Ascending aorta (tissue), 2 donors: ENCODE results near the gene RHCG. TPM values are rescaled to one million over a fixed set of nuclear protein-coding genes. Genes with fewer than 3 reads are reported as not detected.

Source experiments
- DNase-seq, 2 donors: peaks; one replicate each; pipeline ENCODE4 v3.0.0-alpha.2; 2019; ENCODE audit warnings: low spot score in 2 of 2
- H3K27ac ChIP-seq, 2 donors: fragments of 200-600 bp; sonication (generic); one replicate each; pipeline ENCODE4 v1.5.1; 2016 to 2017; ENCODE audit warnings: mild to moderate bottlenecking in 1 of 2
- H3K27me3 ChIP-seq: fragments of 200-600 bp; sonication (generic); one replicate; pipeline ENCODE4 v1.5.1; 2017
- H3K36me3 ChIP-seq, 2 donors: fragments of 200-600 bp; sonication (generic); one replicate each; pipeline ENCODE4 v1.5.1; 2016
- H3K4me1 ChIP-seq, 2 donors: fragments of 200-600 bp; sonication (generic); one replicate each; pipeline ENCODE4 v1.5.1; 2016 to 2017; ENCODE audit warnings: mild to moderate bottlenecking in 1 of 2
- H3K4me3 ChIP-seq, 2 donors: fragments of 200-600 bp; sonication (generic); one replicate each; pipeline ENCODE4 v1.5.1; 2016 to 2017; ENCODE audit warnings: mild to moderate bottlenecking in 1 of 2
- H3K9me3 ChIP-seq, 2 donors: fragments of 200-600 bp; sonication (generic); one replicate each; pipeline ENCODE4 v1.5.1; 2016
- CTCF ChIP-seq, 3 experiments: fragments of 200-600 bp in 2 of 3; fragments of 450-650 bp in 1 of 3; sonication (generic) in 2 of 3; IDR thresholded peaks; one replicate each; pipeline ENCODE4 v1.5.1; 2016 to 2019; ENCODE audit warnings: antibody characterized with exemption in 3 of 3, mild to moderate bottlenecking in 1 of 3, moderate library complexity in 1 of 3
- intact Hi-C: fragments of 100-400 bp; cut with DNase I; formaldehyde crosslinking; loops from one replicate; pipeline ENCODE4 v1.15.1; 2023
- total RNA-seq: library from RNA; depleted of rRNA; stranded (reverse); fragments of >200 nt; gene quantifications from one replicate; pipeline ENCODE4 v1.1.0, GENCODE V29; 2016

RHCG gene
- total RNA-seq, 1 donor from 2014 or later, result 0.43 TPM

DNA sequence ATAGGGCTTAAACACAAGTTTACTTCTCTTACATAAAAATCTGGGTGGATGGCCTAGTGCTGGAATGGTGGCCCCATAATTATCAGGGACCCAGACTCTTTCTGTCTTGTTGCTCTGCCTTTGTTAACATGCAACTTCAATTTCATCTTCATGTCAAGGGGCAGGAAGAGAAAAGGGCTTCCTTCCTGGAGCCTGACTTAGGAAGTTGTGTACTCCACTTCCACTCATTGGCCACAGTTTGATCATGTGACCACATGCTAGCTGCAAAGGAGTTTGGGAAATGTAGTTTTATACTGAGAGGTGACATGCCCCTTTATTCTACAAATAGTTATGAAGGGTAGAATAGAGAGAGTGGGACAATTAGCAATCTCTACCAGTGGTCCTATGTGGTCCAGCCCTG lies 39.3 kb downstream of the RHCG start:
- H3K9me3 ChIP-seq, result no peaks in the 10 kb centered on the region
- no peaks in the 10 kb centered on the region for H3K4me1 ChIP-seq
- no peak overlapping the region for H3K4me3 ChIP-seq
- TF ChIP-seq CTCF (IDR thresholded peaks at IDR 0.05), result no peak
- intact Hi-C loops, result no loop called here
- DNase-seq, result no peak
- no peaks in the 10 kb centered on the region for H3K27me3 ChIP-seq
- H3K27ac ChIP-seq, result no peak overlapping the region
- H3K36me3 ChIP-seq, result no peaks in the 10 kb centered on the region

DNA sequence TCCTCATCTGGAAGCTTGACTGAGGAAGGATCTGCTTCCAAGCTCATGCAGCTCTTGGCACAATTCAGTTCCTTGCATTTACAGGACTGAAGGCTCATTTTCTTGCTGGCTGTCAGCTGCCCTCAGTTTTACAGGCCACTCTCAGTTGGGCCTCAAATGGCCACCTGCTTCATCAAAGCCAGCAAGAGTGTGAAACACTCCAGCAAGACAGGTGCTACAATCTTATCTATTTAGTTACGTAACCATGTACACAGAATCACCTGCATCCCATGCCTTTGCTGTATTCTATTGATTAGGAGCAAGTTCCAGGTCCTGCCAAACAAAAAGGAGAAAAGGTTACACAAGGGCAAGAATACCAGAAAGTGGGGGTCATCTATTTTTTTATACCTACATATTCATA lies 40.8 kb downstream of the RHCG start:
- Histone ChIP-seq H3K27me3 (no peaks in the 10 kb centered on the region), H3K27ac (no peak overlapping the region), H3K36me3 (no peaks in the 10 kb centered on the region), H3K9me3 (no peaks in the 10 kb centered on the region), H3K4me1 (no peaks in the 10 kb centered on the region), H3K4me3 (no peak overlapping the region)
- no peak for TF ChIP-seq CTCF (IDR thresholded peaks at IDR 0.05)
- no peak for DNase-seq
- intact Hi-C loops, result no loop called here

- no peaks in the 10 kb centered on the region for H3K36me3 ChIP-seq
- H3K27ac ChIP-seq, result no peak overlapping the region
- H3K9me3 ChIP-seq, result no peaks in the 10 kb centered on the region
- no peak for TF ChIP-seq CTCF (IDR thresholded peaks at IDR 0.05)
- no peak for DNase-seq
- intact Hi-C loops, result no loop called here
- no peaks in the 10 kb centered on the region for H3K4me1 ChIP-seq
- no peaks in the 10 kb centered on the region for H3K27me3 ChIP-seq
- no peak overlapping the region for H3K4me3 ChIP-seq
Observed at GRCh38 chr15:89452330-89452836, 44.0 kb downstream of the RHCG start.

- Histone ChIP-seq H3K4me1 (no peaks in the 10 kb centered on the region), H3K9me3 (no peaks in the 10 kb centered on the region), H3K27ac (no peak overlapping the region), H3K4me3 (no peak overlapping the region), H3K27me3 (no peaks in the 10 kb centered on the region), H3K36me3 (no peaks in the 10 kb centered on the region)
- no peak for TF ChIP-seq CTCF (IDR thresholded peaks at IDR 0.05)
- no peak for DNase-seq
- intact Hi-C loops, result no loop called here
Observed at GRCh38 chr15:89451846-89452245, 44.5 kb downstream of the RHCG start.

DNA sequence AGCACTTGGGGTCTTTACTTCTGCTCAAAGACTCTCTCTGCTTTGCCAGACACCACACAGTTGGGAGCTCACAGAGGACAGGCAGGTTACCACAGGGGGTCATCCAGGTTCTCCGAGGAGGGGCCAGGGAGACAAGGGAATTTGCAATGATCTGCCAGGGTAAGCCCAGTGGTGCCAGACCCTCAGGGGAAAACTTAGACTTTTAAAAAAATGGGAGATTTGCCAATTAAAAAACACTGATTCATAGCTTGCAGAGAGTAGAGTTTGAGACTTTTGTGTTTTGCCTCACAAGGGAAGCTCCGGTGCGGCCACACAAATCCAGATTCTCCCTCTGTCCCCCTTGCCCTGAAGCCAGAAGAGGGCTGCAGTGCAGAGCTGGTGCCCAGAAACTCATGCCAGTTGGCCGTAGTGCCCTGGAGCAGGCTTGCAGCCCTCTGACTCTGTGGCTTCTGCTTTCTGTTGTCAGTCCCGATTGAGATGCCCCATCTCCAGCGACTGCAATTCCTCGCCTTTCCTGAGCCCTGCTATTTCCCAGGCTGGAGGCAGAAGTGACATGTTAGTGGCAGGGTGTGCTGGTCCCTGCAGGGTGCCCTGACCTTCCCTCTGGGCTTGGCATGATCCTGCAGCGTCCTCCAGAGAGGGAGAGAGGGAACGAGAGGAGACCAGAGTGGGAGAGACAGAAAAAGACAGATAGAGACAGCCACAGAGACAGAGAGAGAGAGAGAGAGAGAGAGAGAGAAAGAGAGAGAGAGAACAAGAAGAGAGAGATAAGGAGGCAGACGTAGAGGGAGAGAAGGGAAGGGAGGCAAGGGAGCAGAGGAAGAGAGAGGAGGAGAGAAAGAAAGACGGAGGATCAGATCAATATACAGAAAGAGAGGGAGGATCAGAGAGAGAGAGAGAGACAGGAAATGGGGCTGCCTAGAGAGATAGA lies 46.0 kb downstream of the RHCG start:
- no peaks in the 10 kb centered on the region for H3K4me1 ChIP-seq
- TF ChIP-seq CTCF (IDR thresholded peaks at IDR 0.05), result no peak
- H3K36me3 ChIP-seq, result no peaks in the 10 kb centered on the region
- no peak overlapping the region for H3K4me3 ChIP-seq
- intact Hi-C loops, result no loop called here
- no peaks in the 10 kb centered on the region for H3K27me3 ChIP-seq
- H3K27ac ChIP-seq, result no peak overlapping the region
- DNase-seq, result no peak
- no peaks in the 10 kb centered on the region for H3K9me3 ChIP-seq
